HFFc6 (cell line): Measurements from ENCODE around the gene TICAM2. TPM values are rescaled to one million over a fixed set of nuclear protein-coding genes. Genes with fewer than 3 reads are reported as not detected.

ENCODE experiments used
- DNase-seq: peaks from one replicate; pipeline ENCODE4 v3.0.0-alpha.2; 2018
- H3K27ac Mint-ChIP-seq: 2 replicates; pipeline ENCODE4 v1.8.0; 2020; ENCODE audit warnings: mild to moderate bottlenecking, mixed read lengths
- H3K27me3 Mint-ChIP-seq: 2 replicates; pipeline ENCODE4 v1.8.0; 2021; ENCODE audit warnings: mild to moderate bottlenecking, moderate library complexity, mixed read lengths; ENCODE audit not compliant: insufficient read depth
- H3K36me3 Mint-ChIP-seq: 2 replicates; pipeline ENCODE4 v1.8.0; 2021; ENCODE audit warnings: low read depth, mixed read lengths
- H3K4me1 Mint-ChIP-seq: 2 replicates; pipeline ENCODE4 v1.8.0; 2020; ENCODE audit warnings: low read depth, mixed read lengths
- H3K4me3 Mint-ChIP-seq: 2 replicates; pipeline ENCODE4 v1.8.0; 2020; ENCODE audit warnings: mild to moderate bottlenecking, moderate library complexity, mixed read lengths
- H3K9me3 Mint-ChIP-seq: 2 replicates; pipeline ENCODE4 v1.8.0; 2020; ENCODE audit warnings: mild to moderate bottlenecking, mixed read lengths
- total RNA-seq, 6 experiments: library from RNA; stranded (reverse); fragmentation: NEBNext Ultra II Directional; extraction: Animal tissue kit (Norgen Biotek cat#: 25700); gene quantifications; 2 replicates in 1 of 6; 3 replicates in 5 of 6; pipeline ENCODE4 v1.2.3, GENCODE V29; 2021
- TF ChIP-seq, protein P1 (sequence below): fragments of 200-600 bp; sonication (generic); IDR thresholded peaks from 2 replicates; pipeline ENCODE4 v1.5.0; 2021; ENCODE audit warnings: antibody characterized with exemption, mild to moderate bottlenecking

The TICAM2 gene
- total RNA-seq, 6 experiments from 2014 or later, result 8.3 to 15.9 (median 13.1) TPM

DNA sequence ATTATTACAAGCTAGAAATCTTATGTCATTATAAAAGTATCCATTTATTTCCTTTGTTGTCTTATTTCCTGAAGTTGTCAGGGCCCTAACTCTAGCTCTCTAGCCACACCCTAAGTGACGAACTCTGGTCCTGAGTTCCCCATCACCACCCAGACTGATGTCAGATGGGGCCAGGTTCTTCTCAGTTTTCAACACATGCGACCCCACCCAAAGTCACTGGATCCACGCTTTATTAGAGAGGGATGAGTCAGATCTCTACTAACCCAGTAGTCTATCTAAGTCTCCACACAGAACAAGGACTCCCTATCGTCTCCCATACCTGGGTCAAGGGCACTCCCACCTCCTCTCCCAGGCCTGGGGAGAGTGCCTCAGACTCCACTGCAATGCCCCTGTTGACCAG is 50.9 kb downstream of the TICAM2 start:
- no peak overlapping the region for H3K4me3 Mint-ChIP-seq
- H3K36me3 Mint-ChIP-seq, result no peaks in the 10 kb centered on the region
- DNase-seq, result no peak
- no peaks in the 10 kb centered on the region for H3K9me3 Mint-ChIP-seq
- peak overlapping the region; percentile 49 for H3K27ac Mint-ChIP-seq
- no peaks in the 10 kb centered on the region; the same call in 1 of the 2 replicates for H3K27me3 Mint-ChIP-seq
- H3K4me1 Mint-ChIP-seq, result peaks cover 46% of the 10 kb centered on the region
- TF ChIP-seq, protein P1, sequence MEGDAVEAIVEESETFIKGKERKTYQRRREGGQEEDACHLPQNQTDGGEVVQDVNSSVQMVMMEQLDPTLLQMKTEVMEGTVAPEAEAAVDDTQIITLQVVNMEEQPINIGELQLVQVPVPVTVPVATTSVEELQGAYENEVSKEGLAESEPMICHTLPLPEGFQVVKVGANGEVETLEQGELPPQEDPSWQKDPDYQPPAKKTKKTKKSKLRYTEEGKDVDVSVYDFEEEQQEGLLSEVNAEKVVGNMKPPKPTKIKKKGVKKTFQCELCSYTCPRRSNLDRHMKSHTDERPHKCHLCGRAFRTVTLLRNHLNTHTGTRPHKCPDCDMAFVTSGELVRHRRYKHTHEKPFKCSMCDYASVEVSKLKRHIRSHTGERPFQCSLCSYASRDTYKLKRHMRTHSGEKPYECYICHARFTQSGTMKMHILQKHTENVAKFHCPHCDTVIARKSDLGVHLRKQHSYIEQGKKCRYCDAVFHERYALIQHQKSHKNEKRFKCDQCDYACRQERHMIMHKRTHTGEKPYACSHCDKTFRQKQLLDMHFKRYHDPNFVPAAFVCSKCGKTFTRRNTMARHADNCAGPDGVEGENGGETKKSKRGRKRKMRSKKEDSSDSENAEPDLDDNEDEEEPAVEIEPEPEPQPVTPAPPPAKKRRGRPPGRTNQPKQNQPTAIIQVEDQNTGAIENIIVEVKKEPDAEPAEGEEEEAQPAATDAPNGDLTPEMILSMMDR, result no peak

DNA sequence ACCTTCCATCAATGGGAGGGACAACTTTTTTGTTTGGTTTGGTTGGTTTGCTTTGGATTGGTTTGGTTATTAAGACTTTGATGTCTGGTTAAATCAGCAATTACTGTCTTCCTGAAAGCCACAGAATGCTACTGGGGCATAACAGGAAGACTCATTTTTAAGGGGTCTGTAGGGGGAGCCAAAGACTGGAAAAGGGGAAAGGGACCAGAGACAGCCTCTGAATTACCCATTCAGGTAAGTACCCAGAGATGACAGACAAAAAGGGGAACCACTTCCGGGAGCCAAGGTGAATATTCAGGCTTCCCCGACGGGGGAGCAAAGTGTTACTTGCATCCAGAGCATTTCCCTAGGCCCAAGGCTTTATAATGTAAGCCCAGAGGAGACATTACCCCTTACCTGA is 53.1 kb downstream of the TICAM2 start:
- H3K36me3 Mint-ChIP-seq, result peaks cover 7% of the 10 kb centered on the region
- no peak for DNase-seq
- H3K4me1 Mint-ChIP-seq, result peaks cover 45% of the 10 kb centered on the region
- H3K27ac Mint-ChIP-seq, result no peak overlapping the region
- H3K9me3 Mint-ChIP-seq, result peaks cover 8% of the 10 kb centered on the region
- H3K27me3 Mint-ChIP-seq, result no peaks in the 10 kb centered on the region; the same call in 1 of the 2 replicates
- TF ChIP-seq, protein P1, result peak; percentile 64
- no peak overlapping the region for H3K4me3 Mint-ChIP-seq

DNA sequence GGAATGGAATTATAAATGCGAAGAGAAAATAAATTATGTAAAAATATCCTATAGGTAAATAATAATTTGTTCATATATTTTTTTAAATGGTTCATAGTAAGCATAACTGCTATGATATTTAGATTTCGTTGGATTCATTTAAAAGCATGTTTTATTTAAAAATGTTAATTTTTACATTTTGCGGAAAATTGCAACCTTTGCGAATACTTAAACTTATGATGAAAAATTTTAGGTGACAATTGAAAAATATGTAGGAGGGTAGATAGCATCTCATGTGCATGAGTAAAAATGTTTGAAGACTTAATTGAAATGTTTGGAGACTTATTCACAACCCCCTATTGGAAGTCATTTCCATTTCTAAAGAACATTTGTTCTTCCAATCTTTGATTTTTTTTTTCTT is 53.6 kb downstream of the TICAM2 start:
- Mint-ChIP-seq H3K27me3 (peaks cover 2% of the 10 kb centered on the region), H3K9me3 (peaks cover 8% of the 10 kb centered on the region), H3K27ac (no peak overlapping the region), H3K36me3 (peaks cover 10% of the 10 kb centered on the region), H3K4me1 (peaks cover 41% of the 10 kb centered on the region), H3K4me3 (no peak overlapping the region)
- TF ChIP-seq, protein P1, result no peak
- DNase-seq, result no peak

DNA sequence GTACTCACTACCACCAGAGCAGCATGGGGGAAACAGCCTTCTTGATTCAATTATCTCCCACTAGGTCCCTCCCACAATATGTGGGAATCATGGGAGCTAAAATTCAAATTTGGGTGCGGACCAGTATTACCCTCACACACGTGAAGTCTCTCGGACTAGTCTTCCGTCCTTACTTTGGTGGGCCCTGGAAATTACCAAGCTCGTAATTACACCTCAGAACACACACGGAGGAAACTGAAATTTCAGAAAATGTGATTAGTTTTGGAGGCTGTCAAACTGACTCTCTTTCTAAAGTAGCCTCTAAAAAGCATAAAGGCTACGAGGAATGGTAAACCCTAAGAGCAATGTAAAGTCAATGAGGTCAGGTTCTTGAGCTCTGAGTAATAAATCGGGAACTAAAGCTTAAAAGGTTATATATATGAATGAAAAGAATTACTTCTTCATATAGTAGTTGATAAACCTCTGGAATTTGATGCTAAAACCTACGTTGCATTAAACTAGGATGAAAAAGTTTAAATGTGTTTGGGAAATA is 56.9 kb downstream of the TICAM2 start:
- H3K4me3 Mint-ChIP-seq, result no peak overlapping the region
- H3K4me1 Mint-ChIP-seq, result peaks cover 36% of the 10 kb centered on the region
- peaks cover 43% of the 10 kb centered on the region for H3K36me3 Mint-ChIP-seq
- peaks cover 8% of the 10 kb centered on the region for H3K9me3 Mint-ChIP-seq
- H3K27me3 Mint-ChIP-seq, result peaks cover 2% of the 10 kb centered on the region; the same call in 1 of the 2 replicates
- peak overlapping the region; percentile 92 for H3K27ac Mint-ChIP-seq
- TF ChIP-seq, protein P1, result no peak
- no peak for DNase-seq

DNA sequence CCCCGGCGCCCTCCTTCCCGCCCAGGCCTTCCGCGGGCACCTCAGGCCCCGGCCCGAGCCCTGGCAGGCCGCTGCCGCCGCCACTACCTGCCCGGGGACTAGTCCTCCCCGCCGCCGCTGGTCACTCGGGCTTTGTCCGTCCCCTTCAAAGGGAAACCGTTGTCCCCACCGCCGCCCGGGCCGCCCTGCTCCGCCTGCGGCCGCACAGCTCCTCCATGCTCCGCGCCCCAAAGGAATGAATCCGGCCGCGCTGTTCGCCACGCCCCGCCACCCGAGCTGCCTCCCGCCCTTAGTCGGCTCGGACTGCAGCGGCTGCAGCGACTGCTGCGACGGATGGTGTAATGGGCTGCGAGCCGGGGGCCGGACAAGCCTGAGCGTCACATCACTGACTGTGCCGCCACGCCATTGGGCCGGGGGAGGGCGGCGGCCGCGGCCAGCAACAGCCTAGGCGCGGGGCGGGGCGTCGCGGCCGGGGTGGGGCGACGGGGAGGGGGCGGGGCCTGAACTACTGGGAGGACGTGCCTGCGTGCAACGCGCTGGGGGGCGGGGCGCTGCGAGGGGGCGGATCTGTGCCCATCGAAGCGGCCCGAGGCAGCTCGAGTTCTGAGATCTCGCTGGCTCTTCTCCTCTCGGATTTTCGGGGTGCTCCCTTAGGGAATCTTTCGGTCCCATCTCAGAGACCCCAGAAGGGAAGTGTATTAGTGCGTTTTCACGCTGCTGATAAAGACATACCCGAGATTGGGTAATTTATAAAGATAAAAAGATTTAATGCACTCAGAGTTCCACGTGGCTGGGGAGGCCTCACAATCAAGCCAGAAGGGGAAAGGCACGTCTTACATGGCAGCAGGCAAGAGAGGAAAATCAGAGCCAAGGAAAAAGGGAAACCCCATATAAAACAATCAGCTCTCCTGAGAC is 57.6 kb downstream of the TICAM2 start, which contains the start of gene FEM1C:
Gene FEM1C, minus strand, starts transcription at position 340 of the 915 bp plus-strand sequence. CDS start 1,282 bp downstream, outside the sequence.
- Mint-ChIP-seq H3K27ac (peak within 1 kb of the TSS; percentile 96), H3K4me1 (peaks cover 41% of the 10 kb centered on the region), H3K27me3 (peaks cover 2% of the 10 kb centered on the region; the same call in 1 of the 2 replicates), H3K9me3 (peaks cover 8% of the 10 kb centered on the region), H3K4me3 (peak within 1 kb of the TSS; percentile 99), H3K36me3 (peaks cover 50% of the 10 kb centered on the region)
- DNase-seq, result peak; percentile 97
- TF ChIP-seq, protein P1, result no peak
